ENCODE data around the gene CPSF7.

DNA sequence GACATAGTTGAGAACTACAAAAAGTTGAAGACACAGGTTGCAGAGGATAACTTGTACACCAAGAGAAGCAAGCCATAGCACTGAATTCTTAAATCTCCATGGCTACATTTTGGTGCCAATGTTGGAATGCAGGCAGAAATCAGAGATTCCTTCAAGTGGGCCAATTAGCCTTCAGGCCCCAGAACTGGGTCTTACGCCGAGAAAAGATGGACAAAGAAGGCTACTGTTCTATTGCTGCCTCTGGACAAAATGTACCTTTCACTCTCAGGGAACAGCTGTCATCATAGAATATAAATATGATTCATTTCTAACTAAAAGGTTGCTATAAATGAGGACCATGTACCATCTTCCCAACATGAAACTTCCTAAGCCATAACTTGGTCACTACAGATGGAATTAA is 23.7 kb downstream of the CPSF7 start:
- TF ChIP-seq, protein P1, sequence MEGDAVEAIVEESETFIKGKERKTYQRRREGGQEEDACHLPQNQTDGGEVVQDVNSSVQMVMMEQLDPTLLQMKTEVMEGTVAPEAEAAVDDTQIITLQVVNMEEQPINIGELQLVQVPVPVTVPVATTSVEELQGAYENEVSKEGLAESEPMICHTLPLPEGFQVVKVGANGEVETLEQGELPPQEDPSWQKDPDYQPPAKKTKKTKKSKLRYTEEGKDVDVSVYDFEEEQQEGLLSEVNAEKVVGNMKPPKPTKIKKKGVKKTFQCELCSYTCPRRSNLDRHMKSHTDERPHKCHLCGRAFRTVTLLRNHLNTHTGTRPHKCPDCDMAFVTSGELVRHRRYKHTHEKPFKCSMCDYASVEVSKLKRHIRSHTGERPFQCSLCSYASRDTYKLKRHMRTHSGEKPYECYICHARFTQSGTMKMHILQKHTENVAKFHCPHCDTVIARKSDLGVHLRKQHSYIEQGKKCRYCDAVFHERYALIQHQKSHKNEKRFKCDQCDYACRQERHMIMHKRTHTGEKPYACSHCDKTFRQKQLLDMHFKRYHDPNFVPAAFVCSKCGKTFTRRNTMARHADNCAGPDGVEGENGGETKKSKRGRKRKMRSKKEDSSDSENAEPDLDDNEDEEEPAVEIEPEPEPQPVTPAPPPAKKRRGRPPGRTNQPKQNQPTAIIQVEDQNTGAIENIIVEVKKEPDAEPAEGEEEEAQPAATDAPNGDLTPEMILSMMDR (IDR thresholded peaks at IDR 0.05), result no peak
- TF ChIP-seq POLR2A (IDR thresholded peaks at IDR 0.05), result no peak

Measured in thyroid gland (tissue), 4 donors.